CD14-positive monocyte (primary cell): Measurements from ENCODE around the gene ZNF445. TPM values are rescaled to one million over a fixed set of nuclear protein-coding genes. Genes with fewer than 3 reads are reported as not detected.

Source experiments
- DNase-seq, 3 donors: peaks; one replicate each; pipeline ENCODE4 v3.0.0-alpha.2; 2011 to 2022
- H2AFZ ChIP-seq: 2 replicates; pipeline ENCODE4 v1.6.0; 2012; ENCODE audit warnings: mild to moderate bottlenecking, low read depth, low read length, inconsistent platforms; ENCODE audit not compliant: insufficient read depth, poor library complexity, severe bottlenecking
- H3K27ac ChIP-seq, 2 donors: 1 replicate in 1 of 2; 2 replicates in 1 of 2; pipeline ENCODE4 v1.5.1; 2012 to 2013; ENCODE audit warnings: low read length in 2 of 2, control low read depth in 1 of 2, inconsistent platforms in 1 of 2, low read depth in 1 of 2, mild to moderate bottlenecking in 1 of 2
- H3K27me3 ChIP-seq, 2 donors: one replicate each; pipeline versions ENCODE4 v1.6.0 to v1.6.1; 2011 to 2013; ENCODE audit warnings: low read length in 2 of 2; ENCODE audit not compliant: control insufficient read depth in 2 of 2, insufficient read depth in 2 of 2
- H3K36me3 ChIP-seq, 2 donors: replicated peaks in 1 of 2; 1 replicate in 1 of 2; 2 replicates in 1 of 2; pipeline versions ENCODE4 v1.5.1 to v1.6.1; 2012 to 2013; ENCODE audit warnings: low read length in 2 of 2, control low read depth in 1 of 2, inconsistent platforms in 1 of 2, mild to moderate bottlenecking in 1 of 2; ENCODE audit not compliant: insufficient read depth in 2 of 2, control insufficient read depth in 1 of 2
- H3K4me1 ChIP-seq, 2 donors: 1 replicate in 1 of 2; 2 replicates in 1 of 2; pipeline versions ENCODE4 v1.5.1 to v1.6.1; 2012 to 2013; ENCODE audit warnings: low read length in 2 of 2, control low read depth in 1 of 2, inconsistent platforms in 1 of 2, mild to moderate bottlenecking in 1 of 2, moderate library complexity in 1 of 2; ENCODE audit not compliant: insufficient read depth in 2 of 2, control insufficient read depth in 1 of 2
- H3K4me2 ChIP-seq: replicated peaks from 2 replicates; pipeline ENCODE3; 2012; ENCODE audit warnings: low read length, moderate library complexity, mild to moderate bottlenecking; ENCODE audit not compliant: poor library complexity, severe bottlenecking; ENCODE audit errors: extremely low read depth
- H3K4me3 ChIP-seq, 3 experiments: fragments of 200-600 bp in 1 of 3; sonication (generic) in 1 of 3; replicated peaks in 1 of 3; 1 replicate in 2 of 3; 2 replicates in 1 of 3; pipeline ENCODE4 v1.5.1; 2011 to 2013; ENCODE audit warnings: low read length in 3 of 3, mild to moderate bottlenecking in 3 of 3, control low read depth in 2 of 3, low read depth in 2 of 3, inconsistent platforms in 1 of 3, moderate library complexity in 1 of 3
- H3K79me2 ChIP-seq: 2 replicates; pipeline ENCODE4 v1.6.0; 2012; ENCODE audit warnings: mild to moderate bottlenecking, control low read depth, inconsistent platforms, low read length, moderate library complexity; ENCODE audit not compliant: insufficient read depth
- H3K9ac ChIP-seq: 2 replicates; pipeline ENCODE4 v1.6.0; 2017; ENCODE audit warnings: low read length, mild to moderate bottlenecking; ENCODE audit not compliant: insufficient read depth, poor library complexity, severe bottlenecking
- H3K9me3 ChIP-seq, 2 donors: replicated peaks in 1 of 2; 1 replicate in 1 of 2; 2 replicates in 1 of 2; pipeline versions ENCODE4 v1.5.1 to v1.6.1; 2012 to 2013; ENCODE audit warnings: low read length in 2 of 2, control low read depth in 1 of 2; ENCODE audit not compliant: control insufficient read depth in 1 of 2, insufficient read depth in 1 of 2
- H4K20me1 ChIP-seq: 2 replicates; pipeline ENCODE4 v1.6.0; 2012; ENCODE audit warnings: mild to moderate bottlenecking, low read length, control low read depth, moderate library complexity; ENCODE audit not compliant: insufficient read depth
- H3K27ac Mint-ChIP-seq, 7 donors: one replicate each; pipeline ENCODE4 v1.8.0; 2020; ENCODE audit warnings: mild to moderate bottlenecking in 7 of 7, mixed read lengths in 7 of 7, moderate library complexity in 6 of 7, inconsistent platforms in 2 of 7
- H3K27me3 Mint-ChIP-seq, 3 donors: one replicate each; pipeline ENCODE4 v1.8.0; 2021 to 2022; ENCODE audit warnings: low read depth in 3 of 3, mild to moderate bottlenecking in 3 of 3, mixed read lengths in 3 of 3, moderate library complexity in 3 of 3, inconsistent platforms in 1 of 3
- H3K36me3 Mint-ChIP-seq, 2 donors: one replicate each; pipeline ENCODE4 v1.8.0; 2020; ENCODE audit warnings: mixed read lengths in 2 of 2, inconsistent platforms in 1 of 2, mild to moderate bottlenecking in 1 of 2
- H3K4me1 Mint-ChIP-seq: one replicate; pipeline ENCODE4 v1.8.0; 2020; ENCODE audit warnings: mild to moderate bottlenecking, mixed read lengths
- H3K4me3 Mint-ChIP-seq, 2 donors: one replicate each; pipeline ENCODE4 v1.8.0; 2020; ENCODE audit warnings: mild to moderate bottlenecking in 2 of 2, mixed read lengths in 2 of 2, moderate library complexity in 1 of 2
- H3K9me3 Mint-ChIP-seq, 7 donors: one replicate each; pipeline ENCODE4 v1.8.0; 2020 to 2022; ENCODE audit warnings: mixed read lengths in 7 of 7, mild to moderate bottlenecking in 6 of 7, moderate library complexity in 6 of 7, inconsistent platforms in 2 of 7
- CTCF ChIP-seq: fragments of 200-600 bp; IDR thresholded peaks from one replicate; pipeline ENCODE4 v1.8.0; 2022; ENCODE audit warnings: antibody characterized with exemption, mild to moderate bottlenecking
- WGBS: methylation state at CpG from one replicate; pipeline ENCODE4 v1.1.5; 2013; ENCODE audit warnings: missing lambda C conversion rate; ENCODE audit not compliant: insufficient coverage; 5-methylcytosine and 5-hydroxymethylcytosine counted together
- intact Hi-C, 2 donors: fragments of 100-400 bp; cut with micrococcal nuclease; formaldehyde crosslinking; loops; one replicate each; pipeline versions ENCODE4 v1.15.0 to v1.15.1; 2023
- polyA plus RNA-seq, 3 donors: library from polyadenylated mRNA; depleted of rRNA in 1 of 3; unstranded in 2 of 3; stranded (reverse) in 1 of 3; fragments of 300-500 nt in 2 of 3; fragments of >200 nt in 1 of 3; fragmentation: Illumina TruSeq in 2 of 3; gene quantifications; 1 replicate in 2 of 3; 2 replicates in 1 of 3; pipeline ENCODE4 v1.2.3, GENCODE V29; 2012 to 2021

ZNF445 gene
- polyA plus RNA-seq, 3 donors: 0.41 to 2.5 (median 1.1) TPM

- H3K9me3 Mint-ChIP-seq: peaks cover under 1 to 10% (median 5%) of the 10 kb centered on the region in 7 donors
- DNase-seq: no peak
- H3K36me3 Mint-ChIP-seq: peaks cover 4 to 16% of the 10 kb centered on the region in 2 donors
- TF ChIP-seq CTCF: no peak
- Histone ChIP-seq H3K4me1 (peaks cover 16% of the 10 kb centered on the region in 2 donors), H3K79me2 (peaks cover 41% of the 10 kb centered on the region), H3K4me2 (peak overlapping the region; percentile 76), H3K4me3 (peak overlapping the region; percentile 54 to 100 (median 90)), H2AFZ (peak overlapping the region; percentile 94), H3K27me3 (no peaks in the 10 kb centered on the region), H3K27ac (peak overlapping the region in 1 of 2 donors; percentile 49), H3K36me3 (peaks cover 2 to 9% of the 10 kb centered on the region in 2 donors), H3K9ac (peak overlapping the region; percentile 88), H3K9me3 (peaks cover 3 to 8% of the 10 kb centered on the region in 2 donors), H4K20me1 (peaks cover 4% of the 10 kb centered on the region)
- peak overlapping the region in 3 of 7 donors; percentile 60 to 88 (median 76) for H3K27ac Mint-ChIP-seq
- H3K4me3 Mint-ChIP-seq: peak overlapping the region; percentile 92
- 60% methylated on average over 2 of the region's 4 CpGs for WGBS
- intact Hi-C loops: loop anchor here (2.0 to 10.0 kb wide), 4 partner anchors 34 to 176 kb away; partner anchors contain the start of genes TCAIM (in 2 of the 2) and ZNF445 (in 2 of the 2)
- peaks cover 0 to 1% (median 1%) of the 10 kb centered on the region in 3 donors for H3K27me3 Mint-ChIP-seq
- peaks cover 26% of the 10 kb centered on the region for H3K4me1 Mint-ChIP-seq
These were observed 33.7 kb upstream of the ZNF445 start for GRCh38 chr3:44511238-44511566.

GRCh38 chr3:44510000-44510368, 32.5 kb upstream of the ZNF445 start:
- Histone ChIP-seq H3K27me3 (no peaks in the 10 kb centered on the region), H2AFZ (peak overlapping the region; percentile 94), H3K27ac (peak overlapping the region in 1 of 2 donors; percentile 82), H3K36me3 (peaks cover 2 to 21% of the 10 kb centered on the region in 2 donors), H4K20me1 (peaks cover 4% of the 10 kb centered on the region), H3K79me2 (peaks cover 53% of the 10 kb centered on the region), H3K9ac (peak overlapping the region; percentile 88), H3K4me2 (peak overlapping the region; percentile 76), H3K4me1 (peaks cover 16% of the 10 kb centered on the region in 2 donors), H3K9me3 (peaks cover 7 to 20% of the 10 kb centered on the region in 2 donors), H3K4me3 (peak overlapping the region; percentile 54 to 100 (median 90))
- peaks cover 13 to 28% of the 10 kb centered on the region in 2 donors for H3K36me3 Mint-ChIP-seq
- H3K9me3 Mint-ChIP-seq: peaks cover 11 to 21% (median 17%) of the 10 kb centered on the region in 7 donors
- no CpG with 5 or more reads among the region's 6 CpGs for WGBS
- H3K4me3 Mint-ChIP-seq: peak overlapping the region; percentile 92
- peaks cover 25% of the 10 kb centered on the region for H3K4me1 Mint-ChIP-seq
- peak overlapping the region in 4 of 7 donors; percentile 72 to 93 (median 82) for H3K27ac Mint-ChIP-seq
- peak in 1 of 3 donors; percentile 3 for DNase-seq
- TF ChIP-seq CTCF: no peak
- intact Hi-C loops: loop anchor here (2.0 to 10.0 kb wide), 4 partner anchors 33 to 175 kb away; partner anchors contain the start of genes TCAIM (in 2 of the 2) and ZNF445 (in 2 of the 2)
- H3K27me3 Mint-ChIP-seq: peaks cover 1 to 4% (median 1%) of the 10 kb centered on the region in 3 donors
